Nephron (organoid): ENCODE results near the gene RIPOR1.
A peak's percentile ranks its signal among the peaks of the same experiment; 100 is the strongest.
"Not testable (repeated sequence)": the region's sequence is repeated elsewhere in the genome, so short reads cannot be mapped to it uniquely, and the experiment has no call there.

Experiments
- H3K27ac Mint-ChIP-seq, 3 experiments: 2 replicates each; pipeline ENCODE4 v1.8.0; 2020; ENCODE audit warnings: mixed read lengths in 3 of 3, mild to moderate bottlenecking in 2 of 3, moderate library complexity in 1 of 3
- H3K27me3 Mint-ChIP-seq: 2 replicates; pipeline ENCODE4 v1.8.0; 2021; ENCODE audit warnings: low read depth, mild to moderate bottlenecking, moderate library complexity, mixed read lengths
- H3K36me3 Mint-ChIP-seq: 2 replicates; pipeline ENCODE4 v1.8.0; 2020; ENCODE audit warnings: low read depth, mixed read lengths
- H3K4me1 Mint-ChIP-seq: 2 replicates; pipeline ENCODE4 v1.8.0; 2020; ENCODE audit warnings: mixed read lengths
- H3K4me3 Mint-ChIP-seq, 3 experiments: 2 replicates each; pipeline ENCODE4 v1.8.0; 2020; ENCODE audit warnings: mild to moderate bottlenecking in 3 of 3, mixed read lengths in 3 of 3, moderate library complexity in 2 of 3
- H3K9me3 Mint-ChIP-seq: 2 replicates; pipeline ENCODE4 v1.8.0; 2020; ENCODE audit warnings: mixed read lengths
- TF ChIP-seq, protein P1 (sequence below), 3 experiments: fragments of 200-600 bp; sonication (generic); IDR thresholded peaks; one replicate each; pipeline ENCODE4 v1.5.0; 2021; ENCODE audit warnings: antibody characterized with exemption in 3 of 3; ENCODE audit not compliant: unreplicated experiment in 3 of 3

The RIPOR1 gene

DNA sequence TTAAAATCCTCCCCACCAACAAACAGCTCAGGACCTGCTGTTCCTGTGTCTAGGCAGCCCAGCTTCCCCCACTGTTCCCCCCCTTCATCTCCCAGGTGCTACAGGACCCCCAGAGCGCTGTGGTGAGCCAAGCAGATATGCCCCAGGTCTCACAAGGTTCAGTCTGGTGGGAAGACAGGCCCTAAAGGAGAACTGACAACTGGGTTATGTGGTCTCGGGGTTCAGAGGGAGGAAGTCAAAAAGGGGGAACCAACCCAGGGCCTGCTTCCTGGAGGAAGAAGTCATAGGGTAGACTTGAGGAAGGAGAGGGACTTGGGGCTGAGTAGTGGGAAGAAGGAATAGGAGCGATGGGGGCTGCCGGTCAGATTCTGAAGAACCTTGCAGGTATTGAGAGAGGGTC is 2.6 kb downstream of the RIPOR1 start:
- TF ChIP-seq, protein P1, sequence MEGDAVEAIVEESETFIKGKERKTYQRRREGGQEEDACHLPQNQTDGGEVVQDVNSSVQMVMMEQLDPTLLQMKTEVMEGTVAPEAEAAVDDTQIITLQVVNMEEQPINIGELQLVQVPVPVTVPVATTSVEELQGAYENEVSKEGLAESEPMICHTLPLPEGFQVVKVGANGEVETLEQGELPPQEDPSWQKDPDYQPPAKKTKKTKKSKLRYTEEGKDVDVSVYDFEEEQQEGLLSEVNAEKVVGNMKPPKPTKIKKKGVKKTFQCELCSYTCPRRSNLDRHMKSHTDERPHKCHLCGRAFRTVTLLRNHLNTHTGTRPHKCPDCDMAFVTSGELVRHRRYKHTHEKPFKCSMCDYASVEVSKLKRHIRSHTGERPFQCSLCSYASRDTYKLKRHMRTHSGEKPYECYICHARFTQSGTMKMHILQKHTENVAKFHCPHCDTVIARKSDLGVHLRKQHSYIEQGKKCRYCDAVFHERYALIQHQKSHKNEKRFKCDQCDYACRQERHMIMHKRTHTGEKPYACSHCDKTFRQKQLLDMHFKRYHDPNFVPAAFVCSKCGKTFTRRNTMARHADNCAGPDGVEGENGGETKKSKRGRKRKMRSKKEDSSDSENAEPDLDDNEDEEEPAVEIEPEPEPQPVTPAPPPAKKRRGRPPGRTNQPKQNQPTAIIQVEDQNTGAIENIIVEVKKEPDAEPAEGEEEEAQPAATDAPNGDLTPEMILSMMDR (IDR thresholded peaks at IDR 0.05; ENCODE audit: unreplicated experiment in 3 of 3): no peak
- peaks cover 6% of the 10 kb centered on the region for H3K36me3 Mint-ChIP-seq
- peaks cover 34% of the 10 kb centered on the region for H3K4me1 Mint-ChIP-seq
- H3K27me3 Mint-ChIP-seq: peaks cover 20% of the 10 kb centered on the region
- peak overlapping the region in 2 of 3 experiments; percentile 12 to 84 for H3K27ac Mint-ChIP-seq
- no peaks in the 10 kb centered on the region for H3K9me3 Mint-ChIP-seq
- H3K4me3 Mint-ChIP-seq: peak overlapping the region; percentile 74 to 85 (median 82)

DNA sequence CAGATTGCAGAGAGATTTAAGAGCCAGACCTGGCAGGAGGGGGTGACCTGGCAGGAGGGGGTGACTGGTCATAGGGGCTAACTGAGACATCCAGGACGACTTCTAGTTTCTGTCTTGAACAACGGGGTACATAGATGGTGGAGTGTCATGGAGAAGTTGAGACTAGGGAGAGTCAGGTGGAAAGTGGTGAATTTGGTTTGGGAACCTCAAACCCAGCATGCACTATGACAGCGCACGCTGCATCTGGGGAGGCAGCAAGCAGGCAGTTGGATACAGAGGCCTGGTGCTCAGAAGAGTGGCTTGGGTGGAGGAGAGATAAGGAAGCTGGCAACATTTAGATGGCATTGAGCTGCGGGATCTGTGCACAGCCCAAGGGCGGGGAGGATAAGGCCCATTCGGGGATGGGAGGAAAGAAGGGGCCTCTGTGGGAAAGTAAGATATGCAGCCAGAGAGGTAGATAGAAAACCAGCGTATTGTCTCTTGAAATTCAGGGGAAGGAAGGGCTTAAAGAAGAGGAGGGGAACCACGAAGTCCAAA is 4.5 kb downstream of the RIPOR1 start:
- Mint-ChIP-seq H3K9me3 (no peaks in the 10 kb centered on the region), H3K27me3 (peaks cover 31% of the 10 kb centered on the region), H3K4me1 (peaks cover 44% of the 10 kb centered on the region), H3K27ac (peak overlapping the region in 2 of 3 experiments; percentile 12 to 23), H3K4me3 (peak overlapping the region; percentile 20 to 75 (median 20)), H3K36me3 (peaks cover 6% of the 10 kb centered on the region)
- TF ChIP-seq, protein P1 (IDR thresholded peaks at IDR 0.05; ENCODE audit: unreplicated experiment in 3 of 3): no peak

DNA sequence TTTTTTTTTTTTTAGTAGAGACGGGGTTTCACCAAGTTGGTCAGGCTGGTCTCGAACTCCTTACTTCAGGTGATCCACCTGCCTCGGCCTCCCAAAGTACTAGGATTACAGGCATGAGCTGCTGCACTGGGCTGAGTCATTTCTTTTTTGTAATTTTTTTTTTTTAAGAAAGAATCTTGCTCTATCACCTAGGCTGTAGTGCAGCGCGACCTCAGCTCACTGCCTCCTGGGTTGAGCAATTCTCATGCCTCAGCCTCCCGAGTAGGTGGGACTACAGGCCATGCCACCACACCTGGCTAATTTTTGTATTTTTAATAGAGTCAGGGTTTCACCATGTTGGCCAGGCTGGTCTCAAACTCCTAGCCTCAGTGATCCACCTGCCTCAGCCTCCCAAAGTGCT is 5.4 kb downstream of the RIPOR1 start:
- Mint-ChIP-seq H3K27me3 (peaks cover 35% of the 10 kb centered on the region), H3K4me3 (peak overlapping the region in 1 of 3 experiments; percentile 37), H3K4me1 (peaks cover 44% of the 10 kb centered on the region)
- not testable (repeated sequence) for H3K36me3 Mint-ChIP-seq, H3K27ac Mint-ChIP-seq, H3K9me3 Mint-ChIP-seq

DNA sequence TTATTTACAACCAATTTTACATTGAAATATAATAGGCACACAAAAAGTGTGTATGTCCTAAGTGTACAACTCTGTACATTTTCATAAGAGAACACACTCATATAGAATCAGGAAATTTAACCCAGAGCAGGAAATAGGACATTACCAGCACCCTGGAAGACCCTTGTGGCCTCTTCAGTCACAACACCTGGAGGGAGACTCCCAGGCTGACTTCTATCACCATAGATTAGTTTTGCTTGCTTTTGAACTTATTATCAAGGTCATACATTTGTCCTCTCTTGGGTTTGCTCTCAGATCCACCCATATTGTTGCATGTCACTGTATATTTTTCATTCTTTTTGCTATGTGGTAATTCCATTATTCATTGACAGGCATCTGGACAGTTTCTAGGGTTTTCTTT is 5.8 kb downstream of the RIPOR1 start:
- peaks cover 13% of the 10 kb centered on the region for H3K36me3 Mint-ChIP-seq
- peak overlapping the region in 2 of 3 experiments; percentile 37 to 46 for H3K4me3 Mint-ChIP-seq
- TF ChIP-seq, protein P1 (IDR thresholded peaks at IDR 0.05; ENCODE audit: unreplicated experiment in 3 of 3): no peak
- H3K27ac Mint-ChIP-seq: no peak overlapping the region
- peaks cover 39% of the 10 kb centered on the region for H3K27me3 Mint-ChIP-seq
- H3K4me1 Mint-ChIP-seq: peaks cover 44% of the 10 kb centered on the region
- no peaks in the 10 kb centered on the region for H3K9me3 Mint-ChIP-seq

DNA sequence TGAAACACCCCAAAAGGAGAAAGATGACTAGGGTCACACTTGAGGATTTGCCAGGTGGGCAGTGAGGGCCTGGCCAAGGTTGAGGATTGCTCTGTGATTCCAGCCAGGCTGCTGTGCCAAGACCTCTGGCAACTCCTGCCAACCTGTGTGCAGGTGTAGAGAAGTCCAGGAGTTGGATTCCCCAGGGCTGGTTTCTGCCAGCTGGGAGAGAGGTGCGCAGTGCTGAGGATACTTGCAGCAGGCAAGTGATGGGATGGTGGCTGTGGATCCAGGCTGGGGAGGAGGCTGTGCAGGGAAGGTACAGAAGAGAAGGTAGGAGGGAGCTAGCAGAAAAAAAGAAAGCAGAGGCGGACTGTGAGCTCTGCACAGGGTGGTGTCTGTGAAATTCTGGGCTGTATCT is 6.6 kb downstream of the RIPOR1 start:
- Mint-ChIP-seq H3K36me3 (peaks cover 14% of the 10 kb centered on the region), H3K4me1 (peaks cover 40% of the 10 kb centered on the region), H3K9me3 (no peaks in the 10 kb centered on the region), H3K27ac (no peak overlapping the region), H3K27me3 (peaks cover 40% of the 10 kb centered on the region), H3K4me3 (peak overlapping the region; percentile 46 to 89 (median 81))
- TF ChIP-seq, protein P1 (IDR thresholded peaks at IDR 0.05; ENCODE audit: unreplicated experiment in 3 of 3): no peak

DNA sequence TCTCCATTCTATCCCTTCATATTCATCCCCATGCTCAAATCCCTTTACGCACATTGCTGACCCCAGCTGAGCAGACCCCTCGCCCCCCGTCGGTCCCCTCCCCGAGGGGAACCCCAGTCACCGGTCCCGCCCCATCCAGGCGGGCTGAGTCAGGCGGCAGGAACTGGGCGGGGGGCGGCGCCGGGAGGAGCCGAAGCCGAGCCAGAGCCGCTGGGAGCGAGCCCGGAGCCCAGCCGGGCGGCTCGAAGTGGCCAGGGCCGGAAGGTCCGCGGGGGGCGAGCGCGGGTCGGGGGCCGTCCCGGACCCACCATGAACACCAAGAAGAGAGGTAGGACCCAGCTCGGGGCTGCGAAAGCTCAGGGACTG is 8.6 kb downstream of the RIPOR1 start:
- TF ChIP-seq, protein P1 (IDR thresholded peaks at IDR 0.05; ENCODE audit: unreplicated experiment in 3 of 3): no peak
- Mint-ChIP-seq H3K36me3 (peaks cover 30% of the 10 kb centered on the region), H3K4me1 (peaks cover 28% of the 10 kb centered on the region), H3K27ac (peak overlapping the region in 1 of 3 experiments; percentile 6), H3K4me3 (peak overlapping the region; percentile 81 to 89 (median 86)), H3K27me3 (peaks cover 45% of the 10 kb centered on the region), H3K9me3 (no peaks in the 10 kb centered on the region)
